Fibroblast of lung (primary cell): ENCODE measurements around the gene GSG1L. TPM values are rescaled to one million over a fixed set of nuclear protein-coding genes. Genes with fewer than 3 reads are reported as not detected.

ENCODE experiments used
- DNase-seq, 2 donors: peaks; one replicate each; pipeline versions ENCODE4 v3.0.0 to v3.0.0-alpha.2; 2010; ENCODE audit warnings: low read depth in 2 of 2
- H2AFZ ChIP-seq: 2 replicates; pipeline ENCODE4 v1.5.1; 2012; ENCODE audit warnings: low read length, control low read depth, inconsistent platforms
- H3K27ac ChIP-seq: 2 replicates; pipeline ENCODE4 v1.5.1; 2011; ENCODE audit warnings: low read length, control low read depth; ENCODE audit not compliant: insufficient read depth
- H3K27me3 ChIP-seq: 2 replicates; pipeline ENCODE4 v1.5.1; 2011; ENCODE audit warnings: mild to moderate bottlenecking, low read length; ENCODE audit not compliant: control insufficient read depth, insufficient read depth
- H3K36me3 ChIP-seq: 2 replicates; pipeline ENCODE4 v1.5.1; 2011; ENCODE audit warnings: low read length; ENCODE audit not compliant: control insufficient read depth, insufficient read depth
- H3K4me1 ChIP-seq: 2 replicates; pipeline ENCODE4 v1.5.1; 2011; ENCODE audit warnings: low read length; ENCODE audit not compliant: control insufficient read depth, insufficient read depth; ENCODE audit errors: extremely low read depth
- H3K4me2 ChIP-seq: 2 replicates; pipeline ENCODE4 v1.5.1; 2011; ENCODE audit warnings: low read length, control low read depth; ENCODE audit not compliant: insufficient read depth; ENCODE audit errors: extremely low read depth
- H3K4me3 ChIP-seq, 4 experiments: fragments of 200-600 bp in 1 of 4; sonication (generic) in 1 of 4; replicated peaks in 1 of 4; 2 replicates each; pipeline ENCODE4 v1.5.1; 2011 to 2016; ENCODE audit warnings: low read length in 4 of 4, low read depth in 3 of 4, mild to moderate bottlenecking in 3 of 4, control low read depth in 2 of 4, inconsistent platforms in 1 of 4, mixed read lengths in 1 of 4; ENCODE audit not compliant: insufficient read depth in 1 of 4; ENCODE audit errors: control extremely low read depth in 1 of 4
- H3K79me2 ChIP-seq: 2 replicates; pipeline ENCODE4 v1.5.1; 2012; ENCODE audit warnings: mild to moderate bottlenecking, low read length, inconsistent platforms; ENCODE audit not compliant: control insufficient read depth, insufficient read depth
- H3K9ac ChIP-seq: 2 replicates; pipeline ENCODE4 v1.5.1; 2011; ENCODE audit warnings: mild to moderate bottlenecking, low read length, control low read depth; ENCODE audit not compliant: insufficient read depth
- H3K9me3 ChIP-seq: 2 replicates; pipeline ENCODE4 v1.5.1; 2012; ENCODE audit warnings: low read depth, low read length; ENCODE audit not compliant: control insufficient read depth, insufficient read depth
- H4K20me1 ChIP-seq: 2 replicates; pipeline ENCODE4 v1.5.1; 2011; ENCODE audit warnings: low read length; ENCODE audit not compliant: control insufficient read depth, insufficient read depth; ENCODE audit errors: extremely low read depth
- CTCF ChIP-seq, 2 donors: IDR thresholded peaks in 1 of 2; conservative IDR thresholded peaks in 1 of 2; 1 replicate in 1 of 2; 2 replicates in 1 of 2; pipeline ENCODE4 v1.5.1; 2011 to 2012; ENCODE audit warnings: low read length in 2 of 2, control low read depth in 1 of 2, inconsistent platforms in 1 of 2, low read depth in 1 of 2, mild to moderate bottlenecking in 1 of 2
- EZH2 ChIP-seq: IDR thresholded peaks from 2 replicates; pipeline ENCODE4 v1.5.1; 2012; ENCODE audit warnings: low read length, control low read depth, mild to moderate bottlenecking; ENCODE audit errors: missing control alignments
- polyA plus RNA-seq, 2 donors: library from polyadenylated mRNA; depleted of rRNA in 1 of 2; stranded (reverse) in 1 of 2; unstranded in 1 of 2; fragments of >200 nt; gene quantifications; 2 replicates each; pipeline ENCODE4 v1.2.1, GENCODE V29; 2011 to 2012; ENCODE audit warnings: missing spikeins in 1 of 2
- total RNA-seq: library from RNA; depleted of rRNA; stranded (reverse); fragments of >200 nt; gene quantifications from 2 replicates; pipeline ENCODE4 v1.2.1, GENCODE V29; 2014

The GSG1L gene
- total and polyA plus RNA-seq, 2 donors (not counting 1 experiment from before 2014, with no cell fraction given), result not detected

GRCh38 chr16:27978876-27979275 is 84.6 kb downstream of the GSG1L start:
- no peak for TF ChIP-seq CTCF (conservative IDR thresholded peaks at IDR 0.05 in 1 of 2, IDR thresholded peaks at IDR 0.05 in 1 of 2; ENCODE audit: low read depth in 1 of 2, low read length in 2 of 2)
- TF ChIP-seq EZH2, result no peak
- Histone ChIP-seq H4K20me1 (no peaks in the 10 kb centered on the region), H3K79me2 (no peaks in the 10 kb centered on the region), H3K36me3 (no peaks in the 10 kb centered on the region), H3K27me3 (no peaks in the 10 kb centered on the region), H3K4me1 (no peaks in the 10 kb centered on the region), H3K9me3 (no peaks in the 10 kb centered on the region), H3K4me3 (no peak overlapping the region), H3K27ac (no peak overlapping the region), H2AFZ (no peak overlapping the region), H3K9ac (no peak overlapping the region), H3K4me2 (no peak overlapping the region)
- DNase-seq, result no peak

- no peaks in the 10 kb centered on the region for H3K27me3 ChIP-seq
- no peak overlapping the region for H3K9ac ChIP-seq
- no peak overlapping the region for H3K4me3 ChIP-seq
- no peaks in the 10 kb centered on the region for H3K36me3 ChIP-seq
- H4K20me1 ChIP-seq, result no peaks in the 10 kb centered on the region
- no peaks in the 10 kb centered on the region for H3K9me3 ChIP-seq
- TF ChIP-seq CTCF (conservative IDR thresholded peaks at IDR 0.05 in 1 of 2, IDR thresholded peaks at IDR 0.05 in 1 of 2; ENCODE audit: low read depth in 1 of 2, low read length in 2 of 2), result no peak
- TF ChIP-seq EZH2, result no peak
- H2AFZ ChIP-seq, result no peak overlapping the region
- no peaks in the 10 kb centered on the region for H3K4me1 ChIP-seq
- no peak overlapping the region for H3K4me2 ChIP-seq
- no peak overlapping the region for H3K27ac ChIP-seq
- peak in 1 of 2 donors; percentile 65 for DNase-seq
- no peaks in the 10 kb centered on the region for H3K79me2 ChIP-seq
Observed at GRCh38 chr16:27977966-27978365, 85.5 kb downstream of the GSG1L start.

GRCh38 chr16:27976990-27977389 is 86.5 kb downstream of the GSG1L start:
- Histone ChIP-seq H3K36me3 (no peaks in the 10 kb centered on the region), H3K4me3 (no peak overlapping the region), H3K4me1 (no peaks in the 10 kb centered on the region), H2AFZ (no peak overlapping the region), H3K4me2 (no peak overlapping the region), H3K79me2 (no peaks in the 10 kb centered on the region), H4K20me1 (no peaks in the 10 kb centered on the region), H3K9ac (no peak overlapping the region), H3K9me3 (no peaks in the 10 kb centered on the region), H3K27ac (no peak overlapping the region), H3K27me3 (no peaks in the 10 kb centered on the region)
- DNase-seq, result no peak
- TF ChIP-seq EZH2 (no peak), CTCF (conservative IDR thresholded peaks at IDR 0.05 in 1 of 2, IDR thresholded peaks at IDR 0.05 in 1 of 2; ENCODE audit: low read depth in 1 of 2, low read length in 2 of 2) (no peak)
